Esophagus mucosa (tissue), 1 donor: Measurements from ENCODE around the gene CEACAM1. TPM values are rescaled to one million over a fixed set of nuclear protein-coding genes. Genes with fewer than 3 reads are reported as not detected.
"Not testable (repeated sequence)": the region's sequence is repeated elsewhere in the genome, so short reads cannot be mapped to it uniquely, and the experiment has no call there.

Experiments used
- ATAC-seq: fragments of 200-7000 bp; cut with Tn5 transposase; one replicate; pipeline ENCODE4 v1.9.1; 2020
- total RNA-seq: library from RNA; stranded (reverse); gene quantifications from one replicate; pipeline ENCODE4 v1.2.4, GENCODE V29; 2023
- donor health status: DM: yes; HTN: yes; CAD: no.

CEACAM1 gene
- total RNA-seq = 97.8 TPM

DNA sequence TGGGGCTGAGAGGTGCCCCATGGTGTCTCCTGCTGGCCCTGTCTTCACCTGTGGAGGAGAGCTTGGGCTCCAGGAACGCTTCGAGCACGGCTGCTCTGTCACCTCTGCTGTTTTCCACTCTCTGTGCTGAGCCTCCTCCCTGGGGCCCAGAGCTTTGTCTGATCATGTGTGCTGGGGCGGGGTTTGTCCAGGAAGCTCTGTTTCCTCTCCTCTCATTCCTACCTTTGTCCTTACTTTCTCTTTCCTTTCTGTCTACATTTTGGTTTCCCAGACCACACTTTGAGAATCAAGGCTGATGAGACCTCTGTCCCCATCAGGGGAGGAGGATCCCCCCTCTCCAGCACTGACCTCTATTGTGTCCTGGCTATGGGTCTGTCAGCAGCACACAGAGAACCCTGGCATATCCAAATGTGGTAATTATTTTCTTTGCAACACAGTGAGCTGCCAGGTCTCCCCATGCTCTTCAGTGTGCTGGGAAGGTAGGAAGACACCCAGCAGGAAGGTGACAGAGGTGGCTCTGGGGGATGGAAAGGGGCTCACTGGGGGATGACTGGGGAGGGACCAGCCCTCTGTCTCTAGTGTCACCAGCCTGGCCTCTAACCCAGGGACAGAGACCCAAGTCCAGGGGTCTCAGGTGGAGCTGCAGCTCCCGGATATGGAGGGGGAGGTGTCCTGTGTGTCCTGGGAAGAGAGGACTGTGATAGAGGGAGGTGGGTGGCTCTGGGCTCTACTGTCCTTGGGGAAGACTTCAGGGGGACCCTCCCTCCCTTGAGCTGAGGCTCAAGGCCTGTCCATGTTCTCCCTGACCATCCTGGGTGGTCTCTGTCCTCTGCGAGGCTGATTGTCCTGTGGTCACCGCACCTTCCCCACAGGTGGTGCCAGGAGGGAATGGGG, at the start of gene CEACAM1:
TSS of gene CEACAM1 (minus strand) at position 128 of the 894 bp plus-strand sequence. CDS start at position 21, 107 bp downstream.
- peak; percentile 85 for ATAC-seq

DNA sequence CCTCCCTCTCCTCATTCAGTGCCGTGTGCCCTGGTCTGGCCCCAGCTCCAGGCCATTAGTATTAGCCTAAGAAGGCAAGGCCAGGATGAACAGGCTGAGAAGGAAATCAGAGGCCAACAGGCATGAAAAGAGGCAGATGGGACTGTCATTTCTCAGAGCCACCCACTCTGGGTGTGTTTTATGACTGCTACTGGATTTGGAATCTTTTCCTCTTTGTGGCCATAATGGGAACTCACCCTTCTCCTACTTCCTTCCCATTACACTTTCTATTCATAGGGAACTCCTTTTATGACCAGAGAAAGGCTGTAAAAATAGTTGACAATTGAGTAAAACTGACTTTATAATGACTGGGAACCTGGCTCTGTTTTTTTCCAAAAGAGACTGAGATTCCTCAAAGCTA, 48.7 kb upstream of the CEACAM1 start:
- ATAC-seq = no peak

DNA sequence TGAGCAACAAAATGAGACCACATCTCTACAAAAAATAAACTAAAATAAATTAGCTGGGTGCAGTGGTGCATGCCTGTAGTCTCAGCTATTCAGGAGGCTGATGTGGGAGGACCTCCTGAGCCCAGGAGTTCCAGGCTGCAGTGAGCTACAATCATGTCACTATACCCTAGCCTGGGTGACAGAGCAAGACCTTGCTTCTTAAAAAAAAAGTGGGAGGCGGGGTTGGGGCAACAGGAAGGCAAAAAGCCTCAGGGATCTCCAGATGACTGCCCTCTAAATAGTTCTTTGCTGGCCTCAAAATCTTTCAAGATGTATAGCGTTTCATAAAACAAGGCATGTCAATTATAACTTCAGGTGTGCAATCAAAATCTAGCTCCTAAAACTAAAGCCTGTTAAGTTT, 48.0 kb upstream of the CEACAM1 start:
- ATAC-seq = no peak

DNA sequence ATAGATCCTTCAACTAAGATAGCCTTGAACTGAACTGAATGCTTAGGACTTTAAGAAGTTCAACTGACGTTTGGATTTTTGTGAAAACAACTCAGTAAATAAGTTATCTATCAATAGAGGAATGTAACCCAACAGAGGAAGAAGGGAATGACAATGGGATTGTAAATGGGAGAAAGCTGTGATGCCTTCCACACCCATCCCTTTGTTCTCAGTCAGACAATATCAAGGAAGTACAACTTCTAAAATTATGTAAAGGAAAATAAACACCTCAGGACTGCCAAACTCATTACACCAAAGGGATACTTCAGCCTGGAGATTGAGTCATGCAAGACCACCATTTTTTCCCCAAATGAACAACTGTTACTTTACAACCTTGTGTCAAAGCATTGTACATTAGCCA, 45.4 kb upstream of the CEACAM1 start:
- no peak for ATAC-seq

DNA sequence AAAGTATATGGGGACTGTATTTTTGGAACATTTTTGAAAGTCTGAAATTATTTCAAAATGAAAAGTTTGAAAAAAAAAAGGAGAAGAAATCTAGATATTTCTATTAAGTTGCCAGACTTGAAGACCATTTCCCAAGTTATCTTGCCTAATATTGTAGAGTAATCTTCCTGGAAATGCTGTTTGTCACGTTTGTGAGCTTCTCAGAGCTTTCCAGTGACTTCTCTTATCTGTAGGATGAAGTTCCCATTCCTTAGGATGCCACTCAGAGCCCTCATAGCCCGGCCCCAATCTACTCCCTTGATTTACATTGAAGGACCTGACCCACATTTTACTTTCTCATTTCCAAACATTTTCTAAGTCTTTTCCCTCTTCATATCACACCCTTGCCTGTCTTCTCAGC, 42.8 kb upstream of the CEACAM1 start:
- ATAC-seq = no peak

DNA sequence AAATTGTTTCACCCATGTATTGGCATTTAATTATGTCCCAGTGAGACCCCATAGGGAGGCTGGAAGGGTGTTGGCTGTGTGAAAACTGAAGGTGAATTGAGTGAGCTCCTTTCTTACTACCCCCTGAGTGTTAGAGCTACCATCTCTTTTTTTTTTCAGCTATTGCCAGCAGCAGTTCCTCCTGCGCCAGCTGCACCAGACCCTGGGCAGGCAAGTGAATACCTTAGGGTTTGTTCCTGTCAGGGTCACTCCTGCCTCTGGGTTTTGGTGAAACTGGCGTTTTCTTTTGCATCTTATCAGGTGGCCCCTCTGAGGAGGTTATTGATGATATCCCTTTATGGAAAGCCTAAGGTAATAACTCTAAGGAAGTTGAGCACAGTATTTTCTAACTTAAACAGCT, 40.9 kb upstream of the CEACAM1 start:
- no peak for ATAC-seq

DNA sequence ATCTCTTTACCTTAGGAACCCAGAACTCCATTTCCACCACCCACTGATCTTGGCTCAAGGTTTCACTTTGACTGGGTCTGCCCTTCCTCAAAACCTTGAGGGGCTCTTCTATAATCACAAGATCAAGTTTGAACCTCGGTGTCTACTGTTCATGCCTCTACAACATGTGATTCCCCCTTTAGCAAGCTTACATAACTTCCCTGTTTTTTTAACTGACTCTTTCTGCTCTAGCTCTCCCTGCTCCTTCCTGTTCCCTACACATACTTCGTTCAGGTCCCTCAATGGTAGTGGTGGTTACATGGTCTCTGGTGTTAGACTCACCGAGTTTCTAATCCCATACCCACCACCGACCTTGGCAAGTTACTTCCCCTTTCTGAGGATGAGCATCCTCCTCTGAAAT, 39.7 kb upstream of the CEACAM1 start:
- no peak for ATAC-seq

DNA sequence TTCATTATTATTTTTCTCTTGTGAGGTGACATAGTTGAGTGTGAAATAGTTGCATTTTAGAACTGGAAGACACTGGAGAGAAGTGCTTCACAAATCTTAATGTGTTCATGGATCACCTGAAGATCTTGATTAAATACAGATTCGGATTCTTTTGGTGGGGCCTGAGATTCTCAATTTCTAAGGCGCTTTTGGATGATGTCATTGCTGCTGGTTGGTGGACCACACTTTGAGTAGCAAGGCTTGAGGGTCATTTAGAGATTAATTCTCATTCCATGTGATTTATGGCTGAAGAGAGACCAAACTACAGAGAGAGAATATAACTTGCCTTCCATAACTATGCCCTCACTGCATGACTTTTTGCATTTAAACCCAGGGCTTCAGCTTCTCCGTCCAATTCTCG, 39.3 kb upstream of the CEACAM1 start:
- ATAC-seq = no peak

DNA sequence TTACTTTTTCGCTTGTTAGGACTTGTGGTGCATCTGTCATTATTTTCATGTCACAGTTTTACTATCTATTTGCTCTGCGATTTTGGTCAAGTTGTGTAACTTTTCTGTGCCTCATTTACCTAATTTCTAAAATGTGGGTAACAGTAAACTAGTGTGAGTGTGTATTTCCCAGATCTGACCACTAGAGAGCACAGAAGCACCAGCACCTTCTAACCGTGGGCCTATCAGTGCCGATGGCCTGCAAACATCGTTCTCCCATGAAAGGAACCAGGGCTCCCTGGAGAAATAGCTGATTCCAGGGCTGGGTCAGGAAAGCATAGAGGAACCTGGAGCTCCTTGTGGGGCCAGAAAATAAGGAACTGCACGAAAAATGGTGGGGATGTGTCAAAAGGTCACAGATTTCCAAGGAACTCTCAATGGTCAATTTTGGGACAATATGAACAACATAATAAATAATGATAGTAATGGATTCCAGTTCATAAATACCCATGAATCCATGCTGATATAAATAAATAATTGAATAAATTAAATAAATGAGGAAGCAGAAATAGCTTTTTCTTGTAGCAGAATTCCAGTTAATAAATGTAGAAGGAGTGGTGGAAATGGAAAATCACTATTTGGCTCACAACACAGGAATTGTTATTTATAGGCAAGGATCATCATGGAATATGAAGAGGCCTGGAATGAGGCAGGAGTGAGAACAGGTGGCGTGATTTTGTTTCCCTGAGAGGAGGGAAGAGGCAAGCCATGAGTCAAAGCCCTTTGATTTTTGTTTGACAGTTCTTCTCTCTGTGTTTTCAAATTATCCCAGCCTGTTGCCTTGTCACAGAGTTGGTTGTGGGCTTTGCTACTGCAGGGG, 35.3 kb upstream of the CEACAM1 start:
- ATAC-seq = peak; percentile 55

DNA sequence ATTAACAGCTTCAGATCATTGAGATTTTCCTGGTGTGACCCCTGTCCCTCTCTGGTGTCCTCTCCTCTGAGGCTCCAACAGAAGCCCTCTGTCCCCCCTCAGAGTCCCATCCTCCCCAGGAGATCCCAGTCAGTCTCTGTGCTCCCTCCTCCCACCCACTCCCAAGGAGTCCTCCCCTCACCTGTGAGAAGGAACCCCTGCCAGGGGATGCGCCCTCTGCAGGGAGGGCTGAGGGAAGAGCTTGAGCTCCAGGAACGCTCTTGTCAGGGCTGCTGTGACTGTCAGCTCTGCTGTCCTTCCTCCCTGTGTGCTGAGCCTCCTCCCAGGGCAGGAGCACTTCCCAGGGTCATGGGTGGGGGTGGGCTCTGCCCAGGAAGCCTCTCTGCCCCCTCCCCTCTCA, 33.2 kb upstream of the CEACAM1 start:
- no peak for ATAC-seq

DNA sequence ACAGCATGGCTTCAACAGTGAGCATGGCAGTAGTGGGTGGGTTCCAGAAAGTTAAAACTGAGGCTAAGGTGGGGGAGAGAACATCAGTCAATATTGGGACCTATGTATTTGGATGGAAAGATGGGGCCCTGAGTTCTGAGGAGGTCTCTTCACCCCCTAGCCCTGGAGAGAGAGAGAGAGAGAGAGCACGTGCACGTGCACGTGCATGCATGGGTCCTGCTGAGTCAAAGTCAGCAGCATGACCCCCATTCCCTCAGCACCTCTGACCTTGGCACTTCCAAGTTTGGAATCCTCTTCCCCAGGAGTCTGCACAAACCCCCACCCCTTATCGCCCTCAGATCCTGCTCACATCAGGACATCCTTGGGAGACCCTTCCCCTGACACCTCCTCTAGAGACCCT, 32.5 kb upstream of the CEACAM1 start:
- no peak for ATAC-seq

DNA sequence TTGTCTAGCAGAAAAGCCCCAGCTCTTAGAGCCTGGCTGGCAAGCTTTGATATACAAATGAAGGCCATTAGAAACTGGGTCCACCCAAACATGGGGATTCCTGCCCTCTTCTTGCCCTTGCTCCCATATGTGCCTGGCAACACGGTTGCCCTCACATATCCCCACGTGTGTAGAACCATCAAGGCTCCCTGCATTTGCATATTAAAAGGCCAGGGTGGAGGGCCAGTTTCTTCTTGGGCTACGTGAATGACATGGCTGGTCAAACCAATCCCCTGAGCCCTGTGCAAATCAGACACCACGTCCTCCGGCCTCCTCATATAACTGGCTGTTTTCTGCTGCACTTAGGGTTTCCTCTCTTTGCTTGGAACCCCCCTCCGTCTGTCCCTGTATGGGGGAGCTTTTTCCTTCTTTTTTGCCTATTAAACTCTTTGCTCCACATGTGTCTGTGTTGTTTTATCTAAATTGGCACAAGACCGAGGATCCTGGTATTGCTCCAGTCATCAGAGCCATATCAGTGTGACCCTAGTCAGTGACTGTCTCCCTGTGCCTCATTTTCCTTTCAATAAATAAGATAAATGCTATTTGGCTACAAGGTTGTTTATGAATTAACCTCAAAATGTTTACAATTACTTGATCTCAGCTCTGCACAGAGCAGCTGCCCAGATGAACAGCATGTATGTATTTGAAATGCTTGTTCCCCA, 30.3 kb upstream of the CEACAM1 start:
- ATAC-seq = no peak

DNA sequence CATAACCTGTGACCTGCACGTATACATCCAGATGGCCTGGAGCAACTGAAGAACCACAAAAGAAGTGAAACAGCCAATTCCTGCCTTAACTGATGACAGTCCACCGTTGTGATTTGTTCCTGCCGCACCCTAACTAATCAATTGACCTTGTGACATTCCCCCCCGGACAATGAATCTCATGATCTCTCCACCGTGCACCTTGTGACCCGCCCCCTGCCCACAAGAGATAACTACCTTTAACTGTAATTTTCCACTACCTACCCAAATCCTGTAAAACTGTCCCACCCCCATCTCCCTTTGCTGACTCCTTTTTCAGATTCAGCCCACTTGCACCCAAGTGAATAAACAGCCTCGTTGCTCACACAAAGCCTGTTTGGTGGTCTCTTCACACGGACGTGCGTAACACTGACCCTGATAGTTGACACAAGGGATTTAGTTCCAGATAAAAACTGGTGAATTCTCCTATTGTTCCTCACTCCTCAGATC, 29.1 kb upstream of the CEACAM1 start:
- not testable (repeated sequence) for ATAC-seq

DNA sequence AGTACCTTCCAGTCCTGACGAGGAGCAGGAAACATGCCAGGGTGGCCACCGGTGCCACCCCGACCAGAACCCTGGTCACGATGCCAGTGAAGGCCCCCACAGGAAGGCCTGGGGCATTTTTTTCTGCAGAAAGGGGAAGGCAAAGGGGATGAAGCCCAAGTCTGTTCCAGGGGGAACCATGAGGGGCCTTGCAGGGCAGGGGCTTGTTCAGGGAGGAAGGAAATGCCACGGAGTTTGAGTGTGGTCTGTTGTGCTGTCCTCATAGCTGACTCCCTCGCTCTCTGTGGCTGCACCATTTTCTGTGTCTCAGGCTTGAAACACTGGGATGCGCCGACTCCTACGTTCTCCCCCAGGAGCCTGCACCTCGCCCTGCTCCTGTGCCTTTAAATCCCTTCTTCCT, 27.5 kb upstream of the CEACAM1 start:
- ATAC-seq = no peak

DNA sequence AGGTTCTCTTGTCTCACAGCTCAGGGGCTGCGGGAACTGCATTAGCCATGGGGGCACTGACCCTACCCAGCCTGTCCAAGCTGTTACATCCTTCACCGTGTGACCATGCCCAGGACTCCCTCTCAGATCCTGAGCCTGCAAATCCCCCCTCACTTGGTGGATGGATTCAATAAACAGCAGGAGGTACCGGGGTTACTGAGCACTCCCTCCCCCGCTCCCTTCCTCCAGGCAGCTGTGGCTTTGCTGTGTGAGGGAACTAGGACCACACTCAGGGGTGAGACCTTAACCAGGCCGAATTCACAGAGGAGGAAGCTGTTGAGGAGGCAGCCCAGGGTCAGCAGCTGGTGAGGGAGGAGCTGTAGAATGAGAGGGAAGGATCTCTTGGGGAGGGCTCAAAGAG, 27.0 kb upstream of the CEACAM1 start:
- no peak for ATAC-seq

DNA sequence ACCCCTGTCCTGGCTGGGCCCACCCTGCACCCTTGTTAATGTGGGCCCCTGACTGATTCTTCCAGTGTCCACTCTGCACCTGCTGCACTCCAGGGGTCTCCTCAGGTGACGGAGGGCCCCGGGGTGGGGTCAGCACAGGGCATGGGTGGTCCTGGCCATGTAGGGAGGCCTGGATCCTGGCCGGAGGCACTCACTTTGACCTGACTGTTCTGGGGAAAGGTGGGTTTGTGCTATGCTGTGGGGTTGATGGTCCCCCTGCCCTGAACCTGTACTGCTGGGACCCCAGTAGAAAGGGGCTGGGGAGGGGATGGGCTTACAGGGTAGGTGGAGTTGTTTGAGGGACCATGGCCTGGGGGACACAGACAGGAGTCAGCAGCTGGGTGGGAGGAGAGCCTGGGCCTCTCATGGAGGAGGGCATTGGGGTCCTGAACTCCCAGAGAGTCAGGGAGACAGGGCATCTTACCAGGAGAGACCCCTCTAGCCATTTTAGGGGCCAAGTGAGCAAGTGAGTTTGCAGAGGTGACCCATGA, 25.8 kb upstream of the CEACAM1 start:
- ATAC-seq = peak; percentile 10

DNA sequence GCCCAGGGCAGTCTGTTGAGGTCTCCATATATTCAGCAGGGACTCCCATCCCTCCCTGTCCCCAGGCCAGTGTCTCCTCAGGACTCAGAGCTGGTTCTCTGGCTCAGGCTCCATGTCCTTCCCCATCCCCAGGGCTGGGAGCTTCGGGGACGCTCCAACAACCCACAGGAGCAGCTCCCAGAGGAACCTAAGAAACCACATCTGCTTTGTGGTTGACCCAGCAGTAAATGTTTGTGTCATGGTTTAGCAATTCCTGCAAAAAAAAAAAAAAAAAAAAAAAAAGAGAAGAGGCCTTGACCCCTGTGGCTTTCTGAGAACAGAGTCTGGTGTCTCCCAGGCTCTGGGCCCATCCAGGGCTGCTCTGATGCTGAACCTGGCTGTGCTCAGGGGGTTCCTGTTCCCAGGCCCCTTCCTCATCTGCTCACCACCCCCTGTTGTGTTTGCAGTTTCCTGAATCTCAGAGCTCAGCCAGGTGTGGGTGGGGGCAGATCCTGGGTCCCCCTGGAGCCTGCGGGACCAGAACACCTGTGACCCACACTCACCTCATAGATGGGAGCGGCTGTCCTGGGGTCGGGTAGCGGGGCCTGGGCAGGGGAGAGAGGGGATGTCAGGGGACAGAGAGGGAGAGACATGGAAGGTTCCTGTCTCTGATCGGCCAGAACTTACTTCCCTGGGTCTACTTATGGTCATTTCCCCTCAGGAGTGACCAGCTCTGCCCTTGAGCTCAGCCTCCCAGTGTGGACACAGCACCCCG, 25.2 kb upstream of the CEACAM1 start:
- peak; percentile 20 for ATAC-seq

DNA sequence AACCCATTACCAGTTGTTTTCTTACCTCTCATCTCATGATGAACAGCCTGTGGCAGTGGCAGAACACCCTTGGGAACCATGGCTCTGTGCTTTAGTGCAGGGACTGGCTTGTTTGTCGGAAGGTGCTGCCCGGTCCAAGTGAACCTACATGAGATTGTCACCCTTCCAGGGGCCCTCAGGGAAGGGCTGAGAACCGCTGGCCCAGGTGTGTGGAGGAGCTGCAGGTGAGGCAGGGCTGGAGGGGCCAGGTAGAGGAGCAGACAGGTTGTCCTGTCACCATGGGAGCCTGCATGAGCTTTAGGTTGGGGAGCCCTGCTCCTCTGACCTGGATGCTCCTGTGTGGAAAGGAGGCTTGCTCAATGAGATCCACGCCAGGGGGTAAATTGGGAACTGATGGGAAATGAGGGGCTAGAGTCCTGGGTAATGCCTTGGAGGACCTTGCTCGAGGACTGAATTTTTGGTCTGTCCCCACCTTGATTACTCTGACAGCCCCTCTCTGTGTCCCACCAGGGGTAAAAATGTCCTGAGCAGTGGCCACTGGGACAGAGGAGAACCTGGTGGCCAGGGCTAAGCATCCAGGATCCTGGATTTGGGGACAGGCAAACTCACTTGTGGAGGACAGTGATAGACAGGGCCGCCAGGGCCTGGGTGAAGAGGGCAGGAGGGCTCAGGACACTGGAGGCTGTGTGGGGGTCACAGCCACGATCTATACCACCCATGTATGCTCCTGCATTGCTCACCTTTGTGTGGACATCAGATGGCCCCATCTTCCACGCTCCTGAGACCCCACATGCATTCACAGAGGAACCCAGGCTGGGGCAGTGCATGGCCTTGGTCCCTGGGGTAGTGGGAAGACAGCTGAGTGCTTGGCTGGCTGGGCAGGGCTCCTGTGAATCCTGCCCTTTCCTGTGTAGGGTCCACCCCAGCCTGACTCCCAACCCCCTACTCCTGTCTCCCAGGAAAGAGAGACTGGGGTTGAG, 24.1 kb upstream of the CEACAM1 start:
- ATAC-seq = no peak

DNA sequence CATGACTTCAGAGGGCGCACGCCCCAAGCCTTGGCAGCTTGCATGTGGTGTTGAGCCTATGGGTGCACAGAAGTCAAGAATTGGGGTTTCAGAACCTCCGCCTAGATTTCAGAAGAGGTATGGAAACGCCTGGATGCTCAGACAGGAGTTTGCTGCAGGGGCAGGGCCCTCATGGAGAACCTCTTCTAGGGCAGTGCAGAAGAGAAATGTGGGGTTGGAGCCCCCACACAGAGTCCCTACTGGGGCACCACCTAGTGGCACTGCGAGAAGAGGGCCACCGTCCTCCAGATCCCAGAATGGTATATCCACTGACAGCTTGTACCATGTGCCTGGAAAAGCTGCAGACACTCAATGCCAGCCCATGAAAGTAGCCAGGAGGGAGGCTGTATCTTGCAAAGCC, 22.2 kb upstream of the CEACAM1 start:
- ATAC-seq = not testable (repeated sequence)

DNA sequence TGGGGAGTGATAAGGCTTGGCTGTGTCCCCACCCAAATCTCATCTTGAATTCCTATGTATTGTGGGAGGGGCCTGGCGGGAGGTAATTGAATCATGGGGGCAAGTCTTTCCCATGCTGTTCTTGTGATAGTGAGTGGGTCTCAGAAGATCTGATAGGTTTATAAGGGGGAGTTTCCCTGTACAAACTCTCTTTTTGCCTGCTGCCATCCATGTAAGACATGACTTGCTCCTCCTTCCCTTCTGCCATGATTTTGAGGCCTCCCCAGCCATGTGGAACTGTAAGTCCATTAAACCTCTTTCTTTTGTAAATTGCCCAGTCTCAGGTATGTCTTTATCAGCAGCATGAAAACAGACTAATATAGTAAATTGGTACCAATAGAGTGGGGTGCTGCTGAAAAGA, 20.8 kb upstream of the CEACAM1 start:
- ATAC-seq = not testable (repeated sequence)

DNA sequence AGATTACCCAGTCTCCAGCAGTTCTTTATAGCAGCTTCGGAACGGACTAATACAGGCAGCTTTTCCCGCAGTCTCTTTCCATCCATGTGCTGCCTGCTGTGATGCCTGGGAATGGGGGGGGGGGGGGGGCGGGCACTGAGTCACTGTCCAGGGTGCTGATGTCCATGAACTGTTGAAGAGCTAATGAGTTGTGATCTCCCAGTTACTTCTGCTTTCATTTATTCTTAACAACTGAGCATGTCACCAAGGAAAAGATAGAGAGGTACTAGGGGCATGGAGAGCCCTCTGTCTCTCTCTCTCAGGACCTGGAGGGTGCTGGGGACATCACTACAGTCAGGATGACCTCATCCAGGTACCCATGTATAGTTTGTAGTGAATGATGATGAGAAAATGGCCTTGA, 20.3 kb upstream of the CEACAM1 start:
- ATAC-seq = no peak
